B cell (primary cell): ENCODE data around the gene CHMP5.

ENCODE experiments used
- CTCF ChIP-seq: fragments of 200-600 bp; IDR thresholded peaks from one replicate; pipeline ENCODE4 v1.8.0; 2022; ENCODE audit warnings: antibody characterized with exemption, mild to moderate bottlenecking
- EZH2 ChIP-seq: IDR thresholded peaks from 2 replicates; pipeline ENCODE4 v1.6.1; 2012; ENCODE audit warnings: borderline replicate concordance, low read depth, mild to moderate bottlenecking, moderate library complexity, low read length; ENCODE audit not compliant: insufficient read depth, poor library complexity, severe bottlenecking

GRCh38 chr9:33277484-33277883 is 12.6 kb downstream of the CHMP5 start:
- no peak for TF ChIP-seq EZH2
- no peak for TF ChIP-seq CTCF
